ENCODE data around the gene HPCAL1.

The HPCAL1 gene

GRCh38 chr2:10338270-10339188 is 35.8 kb downstream of the HPCAL1 start:
- no peak for DNase-seq

GRCh38 chr2:10339647-10340592 is 37.2 kb downstream of the HPCAL1 start:
- no peak for DNase-seq

GRCh38 chr2:10340593-10340975 is 37.9 kb downstream of the HPCAL1 start:
- DNase-seq: no peak

GRCh38 chr2:10341193-10341592 is 38.5 kb downstream of the HPCAL1 start:
- no peak for DNase-seq

GRCh38 chr2:10342245-10342951 is 39.7 kb downstream of the HPCAL1 start:
- DNase-seq: no peak

- no peak for DNase-seq
These were observed 40.5 kb downstream of the HPCAL1 start for GRCh38 chr2:10343191-10343590.

- no peak for DNase-seq
These were observed 41.0 kb downstream of the HPCAL1 start for GRCh38 chr2:10343658-10344057.

- no peak for DNase-seq
These were observed 41.7 kb downstream of the HPCAL1 start for GRCh38 chr2:10344105-10345066.

GRCh38 chr2:10345126-10345525 is 42.4 kb downstream of the HPCAL1 start:
- no peak for DNase-seq

- DNase-seq: no peak
These were observed 43.1 kb downstream of the HPCAL1 start for GRCh38 chr2:10345813-10346212.

GRCh38 chr2:10346929-10347561 is 44.3 kb downstream of the HPCAL1 start:
- DNase-seq: no peak

GRCh38 chr2:10347562-10347948 is 44.9 kb downstream of the HPCAL1 start:
- no peak for DNase-seq

GRCh38 chr2:10348891-10349290 is 46.2 kb downstream of the HPCAL1 start:
- no peak for DNase-seq

- no peak for DNase-seq
These were observed 48.1 kb downstream of the HPCAL1 start for GRCh38 chr2:10350761-10351160.

- no peak for DNase-seq
These were observed 49.7 kb downstream of the HPCAL1 start for GRCh38 chr2:10352361-10352760.

- no peak for DNase-seq
These were observed 50.3 kb downstream of the HPCAL1 start for GRCh38 chr2:10352972-10353371.

- DNase-seq: no peak
These were observed 51.2 kb downstream of the HPCAL1 start for GRCh38 chr2:10353931-10354330.

- DNase-seq: no peak
These were observed 51.7 kb downstream of the HPCAL1 start for GRCh38 chr2:10354399-10354798.

- DNase-seq: peak; percentile 71
These were observed 53.1 kb downstream of the HPCAL1 start for GRCh38 chr2:10355471-10356438.

GRCh38 chr2:10356439-10356811 is 53.7 kb downstream of the HPCAL1 start:
- no peak for DNase-seq

Measured in NCI-H1105 (cell line).